RWPE1 (cell line): ENCODE measurements around the gene NANOS3.

ENCODE experiments used
- CTCF ChIA-PET: fragments of 350-600 bp; sonication (Branson Sonifier 250); formaldehyde crosslinking; extraction: SDS; loops from one replicate; lab custom pipeline; 2021; lab: Yijun Ruan, JAX
- POLR2A ChIA-PET: fragments of 400-600 bp; formaldehyde crosslinking; extraction: SDS; loops from one replicate; lab custom pipeline; 2020; ENCODE audit warnings: antibody characterized with exemption; ENCODE audit not compliant: low non-redundant PET; lab: Yijun Ruan, JAX
- DNase-seq: peaks from one replicate; pipeline ENCODE4 v3.0.0; 2012; ENCODE audit warnings: low spot score
- H3K27ac ChIP-seq: fragments of 450-650 bp; 2 replicates; pipeline ENCODE4 v1.5.1; 2017
- CTCF ChIP-seq: fragments of 450-650 bp; conservative IDR thresholded peaks from 2 replicates; pipeline ENCODE4 v1.5.1; 2017; ENCODE audit warnings: low read depth, mild to moderate bottlenecking

NANOS3 gene

GRCh38 chr19:13856497-13856896, 20.4 kb upstream of the NANOS3 start:
- ChIA-PET POLR2A (interaction anchor here (1.0 kb wide), 1 partner anchor 20 kb away, joined by 4 read pairs; no protein-coding TSS in a partner anchor), CTCF (no interaction called here)
- no peak for DNase-seq
- TF ChIP-seq CTCF, result no peak
- H3K27ac ChIP-seq, result peak overlapping the region; percentile 100

- TF ChIP-seq CTCF, result no peak
- ChIA-PET POLR2A (interaction anchor here (0.5 to 1.3 kb wide), 3 partner anchors 23 to 82 kb away, joined by 3 to 4 read pairs (median 3); no protein-coding TSS in a partner anchor), CTCF (interaction anchor here (1.1 kb wide), 1 partner anchor 25 kb away, joined by 3 read pairs; no protein-coding TSS in a partner anchor)
- no peak for DNase-seq
- H3K27ac ChIP-seq, result peak overlapping the region; percentile 100
These were observed 17.5 kb upstream of the NANOS3 start for GRCh38 chr19:13859361-13859880.

GRCh38 chr19:13860679-13861391, 16.1 kb upstream of the NANOS3 start:
- H3K27ac ChIP-seq, result peak overlapping the region; percentile 100
- TF ChIP-seq CTCF, result no peak
- DNase-seq, result no peak
- POLR2A ChIA-PET, result interaction anchor here (1.4 to 1.5 kb wide), 2 partner anchors 25 to 27 kb away, joined by 4 to 6 read pairs; no protein-coding TSS in a partner anchor
- CTCF ChIA-PET, result interaction anchor here (0.6 to 0.7 kb wide), 2 partner anchors 239 to 324 kb away, joined by 3 to 7 read pairs; no protein-coding TSS in a partner anchor

- no peak for DNase-seq
- CTCF ChIA-PET, result interaction anchor here (0.6 to 0.7 kb wide), 2 partner anchors 239 to 324 kb away, joined by 3 to 7 read pairs; no protein-coding TSS in a partner anchor
- no peak for TF ChIP-seq CTCF
- POLR2A ChIA-PET, result interaction anchor here (1.4 to 1.5 kb wide), 2 partner anchors 26 to 27 kb away, joined by 4 to 6 read pairs; no protein-coding TSS in a partner anchor
- peak overlapping the region; percentile 100 for H3K27ac ChIP-seq
These were observed 15.6 kb upstream of the NANOS3 start for GRCh38 chr19:13861392-13861713.

GRCh38 chr19:13861714-13862531, 15.0 kb upstream of the NANOS3 start:
- DNase-seq, result peak; percentile 87
- peak overlapping the region; percentile 100 for H3K27ac ChIP-seq
- ChIA-PET POLR2A (interaction anchor here (0.5 to 1.5 kb wide), 6 partner anchors 23 to 67 kb away, joined by 3 to 8 read pairs (median 5); partner anchors contain the start of gene ZSWIM4), CTCF (interaction anchor here (0.6 to 1.8 kb wide), 20 partner anchors 9 to 832 kb away, joined by 3 to 9 read pairs (median 4); partner anchors contain the start of gene C19orf53)
- peak; percentile 99 for TF ChIP-seq CTCF
